Measurements from ENCODE around the gene FAM90A26. TPM values are rescaled to one million over a fixed set of nuclear protein-coding genes. Genes with fewer than 3 reads are reported as not detected.
A peak's percentile ranks its signal among the peaks of the same experiment; 100 is the strongest.
"Not testable (repeated sequence)": the region's sequence is repeated elsewhere in the genome, so short reads cannot be mapped to it uniquely, and the experiment has no call there.

The FAM90A26 gene
- total RNA-seq, 2 experiments from 2014 or later, result not detected

GRCh38 chr4:9148611-9149409 lies 21.4 kb upstream of the FAM90A26 start:
- H3K36me3 Mint-ChIP-seq; H3K27me3 Mint-ChIP-seq; H3K4me3 Mint-ChIP-seq; H3K9me3 Mint-ChIP-seq (ENCODE audit: low read depth); ATAC-seq; DNase-seq; CTCF ChIA-PET; H3K27ac Mint-ChIP-seq; H3K4me1 Mint-ChIP-seq: not testable (repeated sequence)

DNA sequence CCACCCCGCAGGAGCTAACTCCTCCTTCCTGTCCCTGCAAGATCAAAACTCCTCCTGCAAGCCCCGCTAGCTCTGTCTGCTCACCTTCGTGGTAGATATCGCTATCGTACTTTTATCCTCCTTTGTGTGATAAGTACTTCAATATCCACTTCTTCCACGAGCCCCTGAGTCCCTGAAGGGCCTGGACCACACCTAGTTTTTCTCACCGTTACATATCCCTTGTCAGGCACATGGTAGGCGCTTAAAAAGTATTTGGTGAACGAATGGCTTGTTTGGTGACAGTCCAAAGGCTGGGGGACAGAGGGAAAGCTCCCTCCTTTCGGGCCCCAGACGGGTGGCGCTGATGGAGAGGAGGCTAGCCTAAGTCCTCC lies 18.4 kb upstream of the FAM90A26 start:
- H3K36me3 Mint-ChIP-seq; ATAC-seq; H3K9me3 Mint-ChIP-seq (ENCODE audit: low read depth); H3K27me3 Mint-ChIP-seq; DNase-seq; CTCF ChIA-PET: not testable (repeated sequence)
- Mint-ChIP-seq H3K4me1 (peaks cover 13% of the 10 kb centered on the region), H3K4me3 (peak overlapping the region; percentile 85), H3K27ac (peak overlapping the region; percentile 98)

DNA sequence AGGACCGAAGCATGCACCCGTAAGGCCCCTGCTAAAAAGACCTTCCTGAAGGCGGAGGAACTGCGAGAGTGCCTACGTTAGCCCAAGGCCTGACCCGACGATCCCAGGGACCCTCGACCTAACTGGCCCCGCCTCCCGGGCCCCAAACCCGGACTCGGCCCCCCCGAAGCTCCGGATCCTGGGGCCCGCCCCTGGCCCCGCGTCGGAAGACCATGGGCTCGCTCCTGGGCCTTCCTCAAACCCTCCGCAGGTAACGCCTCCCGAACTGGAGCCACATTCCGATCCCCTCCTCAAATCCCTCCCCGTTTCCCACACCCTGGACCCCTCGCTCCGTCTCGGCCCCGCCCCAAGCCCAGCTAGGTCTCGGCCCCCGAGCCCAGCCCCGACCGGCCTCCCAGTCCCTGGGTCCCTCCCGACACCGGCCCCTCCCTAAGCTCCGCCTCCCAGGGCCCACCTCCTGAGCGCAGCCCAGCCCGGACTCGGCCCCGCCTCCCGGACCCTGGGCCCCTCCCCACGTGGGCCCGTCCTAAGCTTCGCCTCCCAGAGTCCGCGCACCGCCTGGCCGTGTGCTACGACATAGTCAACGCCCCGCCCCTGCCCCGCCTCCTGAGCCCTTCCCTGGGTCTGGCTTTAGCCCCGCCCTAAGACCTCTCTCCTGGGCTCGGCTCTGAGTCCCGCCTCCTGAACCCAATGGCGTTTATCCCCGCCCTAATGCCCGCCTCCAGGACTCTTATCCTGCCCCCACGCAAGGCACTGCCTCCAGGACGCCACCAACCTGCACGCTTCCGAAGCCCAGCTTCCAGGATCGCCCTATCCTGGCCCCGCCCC lies 17.8 kb upstream of the FAM90A26 start:
- H3K27me3 Mint-ChIP-seq; H3K9me3 Mint-ChIP-seq (ENCODE audit: low read depth); CTCF ChIA-PET; H3K36me3 Mint-ChIP-seq: not testable (repeated sequence)
- Mint-ChIP-seq H3K4me3 (peak overlapping the region; percentile 85), H3K27ac (peak overlapping the region; percentile 98), H3K4me1 (peaks cover 13% of the 10 kb centered on the region)
- DNase-seq (peak; percentile 96), ATAC-seq (peak; percentile 83)

GRCh38 chr4:9153008-9153570 lies 17.1 kb upstream of the FAM90A26 start:
- CTCF ChIA-PET; H3K27me3 Mint-ChIP-seq; H3K36me3 Mint-ChIP-seq; H3K9me3 Mint-ChIP-seq (ENCODE audit: low read depth): not testable (repeated sequence)
- DNase-seq (peak; percentile 95), ATAC-seq (peak; percentile 98)
- Mint-ChIP-seq H3K27ac (peak overlapping the region; percentile 98), H3K4me3 (peak overlapping the region; percentile 85), H3K4me1 (peaks cover 13% of the 10 kb centered on the region)

DNA sequence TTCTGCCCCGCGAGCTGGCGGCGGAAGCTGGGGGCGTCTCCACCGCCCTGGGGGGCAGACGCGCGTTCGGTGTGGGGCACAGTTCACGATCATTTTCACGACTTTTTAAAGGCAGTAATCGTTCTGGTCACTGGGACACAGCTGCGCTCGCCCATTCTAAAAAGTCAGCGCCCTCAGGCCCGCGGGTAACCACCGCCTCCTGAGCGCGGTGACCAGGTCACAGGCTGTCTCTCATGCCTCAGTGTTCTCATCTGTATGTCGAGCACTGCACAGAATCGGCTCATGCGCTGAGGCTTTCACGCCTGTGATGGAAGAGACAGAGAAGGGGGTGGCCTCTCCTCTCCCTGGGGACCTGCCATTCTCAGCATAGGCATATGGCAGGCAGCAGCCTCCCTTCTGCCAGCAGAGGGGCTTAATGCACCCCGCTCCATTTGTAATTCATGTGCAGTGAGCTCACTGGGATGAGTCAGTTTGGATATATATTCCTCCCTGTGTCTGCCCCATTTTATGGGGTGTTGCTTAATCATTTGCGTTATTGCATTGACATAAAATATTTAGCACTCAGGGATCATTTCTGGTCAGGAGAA lies 16.5 kb upstream of the FAM90A26 start:
- H3K36me3 Mint-ChIP-seq; CTCF ChIA-PET; H3K9me3 Mint-ChIP-seq (ENCODE audit: low read depth); ATAC-seq; DNase-seq; H3K27ac Mint-ChIP-seq; H3K27me3 Mint-ChIP-seq: not testable (repeated sequence)
- Mint-ChIP-seq H3K4me3 (peak overlapping the region; percentile 85), H3K4me1 (peaks cover 13% of the 10 kb centered on the region)

DNA sequence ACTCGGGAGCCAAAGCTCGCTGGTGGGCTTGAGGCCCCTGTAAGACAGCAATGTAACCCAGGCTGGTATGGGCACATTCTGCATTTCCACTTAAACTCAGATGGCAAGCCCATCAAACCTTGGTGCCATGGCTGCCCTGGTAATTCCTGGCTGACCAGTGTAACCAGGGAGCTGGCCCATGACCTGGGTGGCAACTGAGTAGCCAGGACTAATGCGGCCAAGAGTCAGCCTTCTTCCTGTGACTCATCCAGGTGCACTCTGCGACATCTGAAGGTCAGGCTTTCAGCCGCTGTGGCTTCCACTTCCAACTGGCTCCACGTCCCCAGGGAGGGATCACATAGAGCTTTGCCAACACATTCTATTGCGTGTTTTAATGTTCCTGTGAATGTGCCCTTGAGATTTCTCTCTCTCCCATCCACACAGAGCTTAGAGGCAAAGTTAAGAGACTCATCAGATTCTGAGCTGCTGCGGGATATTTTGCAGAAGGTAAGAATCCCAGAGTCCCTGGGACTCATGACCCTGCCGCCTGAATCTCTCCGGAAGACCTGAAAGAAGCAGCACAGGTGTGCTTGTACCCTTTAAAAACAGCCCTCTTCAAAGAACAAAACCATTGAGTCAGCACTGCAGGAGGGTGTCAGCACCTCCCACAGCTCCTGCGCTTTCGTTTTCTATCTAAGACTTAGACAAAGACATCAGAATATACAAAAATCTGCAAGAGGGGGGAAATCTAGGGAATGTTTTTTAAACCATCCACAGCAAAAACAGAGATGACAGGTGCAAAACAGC lies 14.9 kb upstream of the FAM90A26 start:
- DNase-seq; ATAC-seq; H3K4me3 Mint-ChIP-seq; H3K27me3 Mint-ChIP-seq; H3K36me3 Mint-ChIP-seq; CTCF ChIA-PET; H3K27ac Mint-ChIP-seq; H3K9me3 Mint-ChIP-seq (ENCODE audit: low read depth): not testable (repeated sequence)
- peaks cover 13% of the 10 kb centered on the region for H3K4me1 Mint-ChIP-seq

DNA sequence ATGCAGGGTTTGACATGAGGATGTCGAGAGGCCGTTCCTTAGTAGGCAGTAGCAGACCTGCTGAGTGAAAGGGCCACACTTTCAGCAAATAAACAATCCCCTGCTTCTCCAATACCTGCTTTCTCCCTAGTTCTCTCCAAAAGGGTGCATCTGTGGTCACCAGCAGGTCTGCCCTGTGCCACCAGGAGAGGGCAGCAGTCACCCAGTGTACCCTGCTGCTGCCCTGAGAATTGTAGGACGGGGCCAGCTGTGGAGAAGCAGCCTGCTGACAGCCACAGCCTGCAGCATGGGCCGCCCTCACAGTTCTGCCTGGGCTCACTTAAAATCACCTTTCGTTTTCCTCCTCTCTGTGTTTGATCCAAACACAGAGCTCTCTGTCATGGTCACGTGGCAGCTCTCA lies 11.8 kb upstream of the FAM90A26 start:
- H3K4me1 Mint-ChIP-seq; H3K4me3 Mint-ChIP-seq; DNase-seq; CTCF ChIA-PET; H3K36me3 Mint-ChIP-seq; H3K27ac Mint-ChIP-seq; H3K9me3 Mint-ChIP-seq (ENCODE audit: low read depth); ATAC-seq; H3K27me3 Mint-ChIP-seq: not testable (repeated sequence)

- ATAC-seq; H3K4me3 Mint-ChIP-seq; H3K27me3 Mint-ChIP-seq; H3K36me3 Mint-ChIP-seq; H3K4me1 Mint-ChIP-seq; H3K27ac Mint-ChIP-seq; DNase-seq; CTCF ChIA-PET; H3K9me3 Mint-ChIP-seq (ENCODE audit: low read depth): not testable (repeated sequence)
Observed at GRCh38 chr4:9160046-9160445, 10.2 kb upstream of the FAM90A26 start.

- H3K4me3 Mint-ChIP-seq; H3K27ac Mint-ChIP-seq; ATAC-seq; CTCF ChIA-PET; H3K36me3 Mint-ChIP-seq; H3K9me3 Mint-ChIP-seq (ENCODE audit: low read depth); DNase-seq; H3K4me1 Mint-ChIP-seq; H3K27me3 Mint-ChIP-seq: not testable (repeated sequence)
Observed at GRCh38 chr4:9165990-9166389, 4.2 kb upstream of the FAM90A26 start.

DNA sequence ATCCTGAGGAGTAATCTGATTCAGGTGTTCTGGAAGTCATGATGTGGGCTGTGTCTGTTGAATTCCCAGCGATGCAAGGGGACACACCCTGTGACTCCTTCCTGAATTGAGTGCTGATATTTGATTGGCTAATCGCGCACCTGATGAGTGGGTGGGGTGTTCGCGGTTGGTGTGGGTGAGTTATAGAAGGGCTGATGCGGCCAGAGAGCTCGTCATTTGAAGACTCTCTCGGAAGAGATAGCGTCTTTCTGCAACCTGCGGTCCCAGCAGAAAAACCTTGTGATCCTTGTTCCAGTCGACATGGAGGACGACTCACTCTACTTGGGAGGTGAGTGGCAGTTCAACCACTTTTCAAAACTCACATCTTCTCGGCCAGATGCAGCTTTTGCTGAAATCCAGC lies 40.1 kb downstream of the FAM90A26 start, which contains the start of gene USP17L10:
TSS of gene USP17L10 (plus strand) at position 301 of the 400 bp plus-strand sequence. CDS start at position 301, 0 bp downstream.
- DNase-seq; H3K9me3 Mint-ChIP-seq (ENCODE audit: low read depth); H3K36me3 Mint-ChIP-seq; H3K27me3 Mint-ChIP-seq; H3K27ac Mint-ChIP-seq; H3K4me3 Mint-ChIP-seq; H3K4me1 Mint-ChIP-seq; CTCF ChIA-PET; ATAC-seq: not testable (repeated sequence)

GRCh38 chr4:9214701-9215100 lies 44.5 kb downstream of the FAM90A26 start:
- ATAC-seq; H3K4me3 Mint-ChIP-seq; H3K27ac Mint-ChIP-seq; H3K4me1 Mint-ChIP-seq; H3K9me3 Mint-ChIP-seq (ENCODE audit: low read depth); CTCF ChIA-PET; H3K27me3 Mint-ChIP-seq; H3K36me3 Mint-ChIP-seq: not testable (repeated sequence)
- DNase-seq, result peak; percentile 19

GRCh38 chr4:9215105-9215504 lies 44.9 kb downstream of the FAM90A26 start, which contains the start of gene USP17L11:
TSS of gene USP17L11 (plus strand) at chr4:9215405. CDS start at chr4:9215405, 0 bp downstream.
- H3K9me3 Mint-ChIP-seq (ENCODE audit: low read depth); H3K27ac Mint-ChIP-seq; CTCF ChIA-PET; H3K27me3 Mint-ChIP-seq; H3K4me3 Mint-ChIP-seq; H3K36me3 Mint-ChIP-seq; ATAC-seq; DNase-seq; H3K4me1 Mint-ChIP-seq: not testable (repeated sequence)

DNA sequence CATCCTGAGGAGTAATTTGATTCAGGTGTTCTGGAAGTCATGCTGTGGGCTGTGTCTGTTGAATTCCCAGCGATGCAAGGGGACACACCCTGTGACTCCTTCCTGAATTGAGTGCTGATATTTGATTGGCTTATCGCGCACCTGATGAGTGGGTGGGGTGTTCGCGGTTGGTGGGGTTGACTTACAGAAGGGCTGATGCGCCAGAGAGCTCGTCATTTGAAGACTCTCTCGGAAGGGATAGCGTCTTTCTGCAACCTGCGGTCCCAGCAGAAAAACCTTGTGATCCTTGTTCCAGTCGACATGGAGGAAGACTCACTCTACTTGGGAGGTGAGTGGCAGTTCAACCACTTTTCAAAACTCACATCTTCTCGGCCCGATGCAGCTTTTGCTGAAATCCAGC lies 49.6 kb downstream of the FAM90A26 start, which contains the start of gene USP17L12:
TSS of gene USP17L12 (plus strand) at position 301 of the 400 bp plus-strand sequence. CDS start at position 301, 0 bp downstream.
- H3K27ac Mint-ChIP-seq; DNase-seq; ATAC-seq; H3K36me3 Mint-ChIP-seq; H3K27me3 Mint-ChIP-seq; H3K4me3 Mint-ChIP-seq; H3K4me1 Mint-ChIP-seq; CTCF ChIA-PET; H3K9me3 Mint-ChIP-seq (ENCODE audit: low read depth): not testable (repeated sequence)

Measured in activated CD8-positive, alpha-beta memory T cell treated with anti-CD3 and anti-CD28 coated beads, Interleukin-2, amount 10 ng/mL, durations not matched to agents 7 days and 5 days (primary cell).